HG02943 (cell line): Measurements from ENCODE around the gene MYH14.

Experiments
- ATAC-seq: cut with Tn5 transposase; IDR thresholded peaks from one replicate; pipeline ENCODE4 v1.9.1; 2021; ENCODE audit warnings: mild to moderate bottlenecking, low read depth, moderate library complexity; ENCODE audit not compliant: unreplicated experiment

Gene MYH14

GRCh38 chr19:50285833-50286232, 82.4 kb downstream of the MYH14 start:
- no peak for ATAC-seq

DNA sequence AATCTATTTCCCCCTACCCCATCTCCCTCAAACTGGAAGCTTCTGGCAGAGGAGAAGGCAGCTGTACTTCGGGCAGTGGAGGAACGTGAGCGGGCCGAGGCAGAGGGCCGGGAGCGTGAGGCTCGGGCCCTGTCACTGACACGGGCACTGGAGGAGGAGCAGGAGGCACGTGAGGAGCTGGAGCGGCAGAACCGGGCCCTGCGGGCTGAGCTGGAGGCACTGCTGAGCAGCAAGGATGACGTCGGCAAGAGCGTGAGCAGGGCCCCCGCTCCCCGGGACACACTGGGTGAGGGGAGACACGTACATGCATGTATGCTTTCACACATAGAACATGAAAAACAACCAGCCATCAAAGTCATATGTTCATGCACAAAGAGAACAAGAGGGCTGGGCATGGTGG, 83.0 kb downstream of the MYH14 start:
- no peak for ATAC-seq

- no peak for ATAC-seq
Observed at GRCh38 chr19:50287331-50287730, 83.9 kb downstream of the MYH14 start.

DNA sequence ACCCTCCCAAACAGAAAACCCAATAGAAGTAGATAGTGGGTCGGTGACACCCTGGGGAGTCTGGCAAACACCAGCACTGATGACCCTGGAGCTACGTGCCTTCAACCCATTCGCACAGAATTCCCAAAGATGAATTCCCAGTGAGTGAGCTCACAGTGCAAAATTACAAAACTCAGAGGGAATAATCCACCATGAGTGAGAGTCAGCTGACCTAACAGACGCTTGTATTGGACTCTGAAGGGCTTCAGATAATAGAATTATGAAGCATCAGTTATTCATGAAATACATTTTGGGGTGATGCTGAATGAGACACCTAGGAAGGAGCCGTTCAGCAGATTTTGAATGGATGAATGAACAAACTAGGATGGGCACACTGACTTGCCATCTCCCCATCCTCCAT, 85.5 kb downstream of the MYH14 start:
- ATAC-seq, result no peak

DNA sequence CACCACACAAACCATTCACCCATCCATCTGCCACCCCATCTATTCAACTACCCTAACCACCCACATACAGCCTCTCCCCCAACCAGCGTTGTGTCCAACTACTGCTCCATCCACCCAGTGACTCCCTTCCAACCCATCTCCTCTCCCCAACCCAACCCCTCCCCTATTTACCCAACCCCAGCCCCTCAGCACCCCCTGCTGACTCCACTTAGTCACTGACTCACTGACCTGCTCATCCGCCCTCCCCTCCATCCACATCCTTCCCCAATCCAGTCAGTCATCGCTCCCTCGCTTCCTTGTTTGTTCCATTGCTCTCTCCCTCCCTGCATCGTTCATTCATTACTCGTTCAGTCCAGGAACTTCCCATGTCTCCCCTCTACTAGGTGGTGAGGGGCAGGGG, 86.6 kb downstream of the MYH14 start:
- ATAC-seq, result no peak

DNA sequence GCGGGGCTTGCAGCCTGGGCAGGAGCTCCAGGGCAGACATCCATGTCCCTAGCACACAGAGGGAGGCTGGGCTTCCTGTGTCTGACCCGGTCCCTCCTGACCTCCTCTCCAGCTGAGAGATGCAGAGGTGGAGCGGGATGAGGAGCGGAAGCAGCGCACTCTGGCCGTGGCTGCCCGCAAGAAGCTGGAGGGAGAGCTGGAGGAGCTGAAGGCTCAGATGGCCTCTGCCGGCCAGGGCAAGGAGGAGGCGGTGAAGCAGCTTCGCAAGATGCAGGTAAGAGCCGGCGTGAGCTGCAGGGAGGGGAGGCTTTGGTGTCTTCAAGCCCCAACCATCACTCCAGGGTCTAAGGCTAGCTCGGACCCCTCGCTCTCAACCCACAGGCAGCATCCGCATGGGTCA, 87.4 kb downstream of the MYH14 start:
- ATAC-seq, result no peak

GRCh38 chr19:50292216-50292827, 88.9 kb downstream of the MYH14 start:
- ATAC-seq, result no peak

DNA sequence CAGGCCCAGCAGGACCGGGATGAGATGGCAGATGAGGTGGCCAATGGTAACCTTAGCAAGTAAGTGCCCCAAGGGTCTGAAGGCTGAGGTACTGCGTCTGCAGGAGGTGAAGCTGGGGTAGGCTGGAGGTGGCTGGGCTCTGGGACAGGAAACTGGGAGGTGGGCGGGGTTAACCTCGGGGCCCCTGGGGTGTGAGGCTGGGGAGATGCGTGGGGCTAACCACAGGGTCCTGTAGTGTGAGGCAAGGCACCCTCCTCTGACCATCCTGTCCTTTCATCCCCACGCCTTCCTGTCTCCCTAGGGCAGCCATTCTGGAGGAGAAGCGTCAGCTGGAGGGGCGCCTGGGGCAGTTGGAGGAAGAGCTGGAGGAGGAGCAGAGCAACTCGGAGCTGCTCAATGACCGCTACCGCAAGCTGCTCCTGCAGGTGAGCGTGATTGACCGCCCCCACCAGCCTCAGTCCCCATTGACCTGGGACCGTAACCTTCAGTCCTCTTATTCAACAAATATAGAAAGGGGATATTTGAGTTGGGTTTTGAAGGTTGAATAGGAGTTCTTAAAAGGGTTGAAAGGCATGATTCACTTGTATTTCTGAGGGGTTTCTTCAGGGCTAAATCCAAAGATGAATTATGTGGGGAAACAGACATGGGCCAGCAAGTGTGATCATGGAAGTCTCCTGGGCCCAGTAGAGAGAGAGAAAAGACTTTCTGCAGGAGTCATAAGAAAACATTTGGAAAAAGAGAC, 90.0 kb downstream of the MYH14 start:
- no peak for ATAC-seq

GRCh38 chr19:50300051-50300450, 96.6 kb downstream of the MYH14 start:
- no peak for ATAC-seq

DNA sequence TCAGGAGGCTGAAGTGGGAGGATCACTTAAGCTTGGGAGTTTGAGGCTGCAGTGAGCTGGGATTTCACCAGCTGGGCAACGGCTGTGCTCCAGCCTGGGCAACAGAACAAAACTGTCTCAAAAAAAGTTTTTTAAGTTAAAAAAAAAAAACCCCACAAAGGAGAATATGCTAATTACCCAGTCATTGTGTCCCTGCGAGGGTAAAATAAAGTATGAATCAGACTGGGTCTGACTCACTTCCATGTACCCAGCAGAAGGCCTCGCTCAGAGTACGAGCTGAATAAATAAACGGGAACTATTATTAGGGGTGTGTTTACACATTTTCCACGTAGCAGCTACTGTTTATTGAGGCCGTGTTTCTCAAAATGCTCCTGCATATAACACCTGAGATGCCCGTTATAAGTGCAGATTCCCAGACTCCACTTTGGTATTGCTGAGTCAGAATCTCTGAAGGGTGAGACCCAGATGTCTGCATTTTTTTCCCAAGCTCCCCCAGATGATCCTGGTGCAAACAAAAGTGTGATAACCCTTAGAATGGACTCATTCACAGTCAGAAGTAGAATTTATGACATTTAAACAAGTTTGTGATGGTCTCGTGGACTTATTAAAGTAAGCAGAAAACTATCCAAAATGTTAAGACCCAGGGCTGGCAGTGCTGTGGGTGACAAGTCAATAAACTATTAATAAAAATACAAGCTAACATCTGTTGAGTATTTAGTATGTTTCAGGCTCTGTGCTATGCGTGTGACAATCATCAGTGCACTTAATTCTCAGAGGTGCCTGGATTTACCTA, 97.6 kb downstream of the MYH14 start:
- no peak for ATAC-seq

- no peak for ATAC-seq
Observed at GRCh38 chr19:50301607-50301971, 98.2 kb downstream of the MYH14 start.

- ATAC-seq, result no peak
Observed at GRCh38 chr19:50303558-50303957, 100.1 kb downstream of the MYH14 start.

- no peak for ATAC-seq
Observed at GRCh38 chr19:50308991-50309390, 105.6 kb downstream of the MYH14 start.

DNA sequence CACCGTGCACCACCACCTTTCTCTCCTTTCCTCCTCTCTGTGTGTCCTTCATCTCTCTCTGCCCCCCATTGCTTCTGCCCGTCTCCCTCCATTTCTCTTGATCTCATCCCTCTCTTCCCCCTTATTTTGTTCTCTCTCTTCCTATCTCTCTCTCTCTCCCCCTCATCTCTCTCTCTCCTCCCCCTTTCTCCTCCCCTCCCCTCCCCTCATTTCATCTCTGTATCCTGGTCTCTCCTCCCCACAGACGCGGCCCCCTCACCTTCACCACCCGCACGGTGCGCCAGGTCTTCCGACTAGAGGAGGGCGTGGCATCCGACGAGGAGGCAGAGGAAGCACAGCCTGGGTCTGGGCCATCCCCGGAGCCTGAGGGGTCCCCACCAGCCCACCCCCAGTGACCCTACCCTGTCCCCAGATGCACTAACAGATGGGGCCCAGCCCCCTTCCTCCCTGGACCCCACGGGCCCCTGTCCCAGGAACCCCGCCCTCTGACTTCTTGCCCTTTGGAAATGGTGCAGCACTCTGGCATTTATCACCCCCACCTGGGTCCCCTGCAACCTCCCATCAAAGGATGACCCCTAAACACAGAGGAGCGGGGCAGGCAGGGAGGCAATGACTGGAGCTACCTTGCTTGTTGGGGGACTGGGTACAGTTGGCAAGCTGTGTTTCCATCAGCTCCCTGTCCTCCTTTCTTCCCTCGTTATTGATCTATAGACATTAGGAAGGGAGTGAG, 106.1 kb downstream of the MYH14 start:
- ATAC-seq, result no peak

GRCh38 chr19:50310759-50311465, 107.5 kb downstream of the MYH14 start:
- no peak for ATAC-seq

GRCh38 chr19:50311723-50312635, 108.6 kb downstream of the MYH14 start:
- ATAC-seq, result no peak

GRCh38 chr19:50312967-50313811, 109.8 kb downstream of the MYH14 start:
- ATAC-seq, result no peak

DNA sequence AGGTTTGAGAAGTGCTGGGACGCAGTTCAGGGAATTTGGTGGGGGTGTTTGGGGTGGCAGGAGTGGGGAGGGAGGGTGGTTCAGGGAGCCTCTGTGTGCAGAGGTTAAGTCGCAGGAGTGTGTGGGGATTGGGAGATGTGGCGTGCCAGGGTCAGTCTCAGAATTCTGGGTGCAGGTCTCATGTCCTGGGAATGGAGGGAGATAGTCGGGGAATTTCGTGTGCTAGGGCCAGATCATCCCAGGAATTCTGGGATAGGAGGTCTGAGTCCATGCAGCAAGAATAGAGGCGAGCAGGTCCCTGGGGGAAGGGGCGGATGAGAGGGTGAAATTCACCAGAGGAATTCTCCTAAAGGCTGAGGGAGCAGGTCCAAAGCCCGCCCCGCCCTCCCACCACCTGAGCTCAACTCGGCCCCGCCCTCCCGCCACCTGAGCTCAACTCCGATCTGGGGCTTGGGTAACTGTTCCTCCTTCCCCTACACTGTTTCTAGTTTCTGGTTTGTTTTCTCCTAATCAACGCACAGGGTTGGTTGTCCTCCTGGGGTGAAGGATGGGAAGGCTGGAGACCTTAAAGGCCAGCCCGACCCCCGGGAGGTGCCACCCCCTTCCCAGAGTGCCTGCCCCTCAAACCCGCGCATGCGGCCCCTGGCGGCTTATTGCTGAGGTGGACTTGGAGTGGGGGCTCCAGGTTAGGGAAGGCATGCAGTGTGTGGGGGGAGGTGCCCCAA, 110.6 kb downstream of the MYH14 start:
- ATAC-seq, result no peak
